Naive B cell (primary cell): ENCODE data around the gene NCAM1. TPM values are rescaled to one million over a fixed set of nuclear protein-coding genes. Genes with fewer than 3 reads are reported as not detected.

ENCODE experiments used
- ATAC-seq, 2 donors: fragments of 150-1000 bp; cut with Tn5 transposase; 2 replicates each; pipeline ENCODE4 v1.10.0; 2021; ENCODE audit warnings: low read depth in 2 of 2, mild to moderate bottlenecking in 2 of 2, moderate library complexity in 2 of 2
- DNase-seq: peaks from one replicate; pipeline ENCODE4 v3.0.0; 2022
- H3K27ac Mint-ChIP-seq, 6 donors: one replicate each; pipeline ENCODE4 v1.8.0; 2020 to 2022; ENCODE audit warnings: mild to moderate bottlenecking in 6 of 6, mixed read lengths in 6 of 6, moderate library complexity in 5 of 6, inconsistent platforms in 2 of 6
- H3K27me3 Mint-ChIP-seq, 3 donors: one replicate each; pipeline ENCODE4 v1.8.0; 2021 to 2022; ENCODE audit warnings: mixed read lengths in 3 of 3, mild to moderate bottlenecking in 1 of 3
- H3K36me3 Mint-ChIP-seq, 2 donors: one replicate each; pipeline ENCODE4 v1.8.0; 2020 to 2022; ENCODE audit warnings: mixed read lengths in 2 of 2, inconsistent platforms in 1 of 2, mild to moderate bottlenecking in 1 of 2
- H3K4me1 Mint-ChIP-seq, 3 donors: one replicate each; pipeline ENCODE4 v1.8.0; 2020 to 2022; ENCODE audit warnings: mixed read lengths in 3 of 3, inconsistent platforms in 1 of 3, mild to moderate bottlenecking in 1 of 3, moderate library complexity in 1 of 3
- H3K4me3 Mint-ChIP-seq, 8 donors: one replicate each; pipeline ENCODE4 v1.8.0; 2020 to 2022; ENCODE audit warnings: mild to moderate bottlenecking in 8 of 8, mixed read lengths in 8 of 8, moderate library complexity in 8 of 8, inconsistent platforms in 2 of 8
- H3K9me3 Mint-ChIP-seq, 7 donors: one replicate each; pipeline ENCODE4 v1.8.0; 2020 to 2022; ENCODE audit warnings: mixed read lengths in 7 of 7, mild to moderate bottlenecking in 5 of 7, inconsistent platforms in 2 of 7, moderate library complexity in 1 of 7
- polyA plus RNA-seq, 6 donors: library from polyadenylated mRNA; unstranded; fragments of 300-500 nt; fragmentation: Illumina TruSeq; gene quantifications; one replicate each; pipeline ENCODE4 v1.2.3, GENCODE V29; 2021; ENCODE audit warnings: low read depth in 6 of 6

The NCAM1 gene
- polyA plus RNA-seq, 6 donors from 2014 or later = 0.05 TPM; not detected in 5

DNA sequence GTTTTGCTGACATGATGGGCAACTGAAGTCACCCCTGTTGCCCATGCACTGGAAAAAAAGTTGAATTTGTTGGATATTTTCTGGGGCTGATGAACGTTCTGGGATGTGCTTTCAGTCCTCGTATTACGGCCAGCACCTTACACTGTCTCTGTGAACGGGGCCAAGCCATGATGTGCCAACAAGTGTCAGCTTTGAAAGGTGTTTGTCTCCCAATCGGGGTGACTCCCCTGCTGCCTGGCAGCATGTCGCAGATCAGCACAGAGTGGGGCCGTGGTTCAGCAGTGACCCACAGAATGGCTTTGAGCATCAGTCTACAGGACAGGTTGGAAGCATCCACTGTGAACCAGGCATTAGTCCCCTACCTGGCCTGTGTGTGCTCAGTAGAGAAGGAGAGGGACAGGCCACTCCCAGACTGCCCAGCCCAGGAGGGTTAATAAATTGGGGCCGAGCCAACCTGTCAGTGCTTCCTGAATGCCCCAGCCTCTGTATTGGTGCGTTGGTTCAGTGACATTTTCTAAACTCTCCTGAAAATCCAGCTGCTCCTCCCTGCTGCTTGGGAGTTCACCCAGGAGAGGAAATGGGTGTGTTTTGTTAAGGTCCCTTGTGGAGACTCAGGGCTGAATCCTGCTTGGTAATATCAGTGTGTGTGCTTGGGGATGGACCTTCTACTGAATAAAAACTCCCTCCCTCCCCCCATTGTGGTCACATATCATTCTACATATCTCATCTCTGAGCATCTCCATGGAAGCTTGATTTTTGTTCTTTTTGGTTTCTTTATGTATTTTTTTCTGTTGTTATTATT is 302.4 kb downstream of the NCAM1 start:
- peak overlapping the region in 1 of 6 donors; percentile 53 for H3K27ac Mint-ChIP-seq
- H3K4me3 Mint-ChIP-seq = no peak overlapping the region
- H3K36me3 Mint-ChIP-seq = no peaks in the 10 kb centered on the region

GRCh38 chr11:113265362-113265761 is 304.1 kb downstream of the NCAM1 start:
- Mint-ChIP-seq H3K9me3 (no peaks in the 10 kb centered on the region), H3K27me3 (peaks cover 14 to 35% (median 31%) of the 10 kb centered on the region in 3 donors), H3K4me1 (peaks cover 0 to 6% (median 4%) of the 10 kb centered on the region in 3 donors), H3K4me3 (no peak overlapping the region), H3K27ac (no peak overlapping the region), H3K36me3 (no peaks in the 10 kb centered on the region)
- ATAC-seq = no peak
- DNase-seq = no peak

More for the DNA sequence above, 302.4 kb downstream of the NCAM1 start:
- no peaks in the 10 kb centered on the region for H3K9me3 Mint-ChIP-seq
- ATAC-seq = no peak
- peaks cover 0 to 6% (median 4%) of the 10 kb centered on the region in 3 donors for H3K4me1 Mint-ChIP-seq
- DNase-seq = no peak
- peaks cover 14 to 28% (median 24%) of the 10 kb centered on the region in 3 donors for H3K27me3 Mint-ChIP-seq

- peaks cover 0 to 4% (median 3%) of the 10 kb centered on the region in 3 donors for H3K4me1 Mint-ChIP-seq
- H3K27me3 Mint-ChIP-seq = peaks cover 14 to 26% (median 25%) of the 10 kb centered on the region in 3 donors
- H3K36me3 Mint-ChIP-seq = no peaks in the 10 kb centered on the region
- no peaks in the 10 kb centered on the region for H3K9me3 Mint-ChIP-seq
- ATAC-seq (no peak), DNase-seq (no peak)
- H3K27ac Mint-ChIP-seq = no peak overlapping the region
- no peak overlapping the region for H3K4me3 Mint-ChIP-seq
Observed at GRCh38 chr11:113267493-113267892, 306.3 kb downstream of the NCAM1 start.

DNA sequence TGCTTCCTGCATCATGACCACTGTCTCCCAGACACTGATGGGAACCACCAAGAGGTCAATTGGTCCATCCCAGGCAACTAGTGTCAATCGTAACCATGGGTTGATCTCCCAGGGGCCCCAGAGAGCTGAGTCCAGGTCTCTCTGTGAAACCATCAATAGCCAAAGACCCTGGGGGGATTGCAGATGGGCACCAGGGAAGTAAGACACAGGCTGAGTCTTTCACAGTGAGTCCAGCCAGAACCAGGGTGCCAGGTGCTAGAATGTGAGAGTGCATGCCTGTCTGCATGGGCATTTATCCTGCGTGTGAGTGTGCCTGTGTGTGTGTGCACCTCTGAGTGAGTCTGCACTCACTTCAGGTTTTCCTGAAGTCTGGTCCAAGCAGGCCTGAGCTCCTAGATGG is 307.9 kb downstream of the NCAM1 start:
- Mint-ChIP-seq H3K27me3 (peaks cover 14 to 26% (median 25%) of the 10 kb centered on the region in 3 donors), H3K27ac (no peak overlapping the region), H3K4me3 (no peak overlapping the region), H3K36me3 (no peaks in the 10 kb centered on the region), H3K4me1 (no peaks in the 10 kb centered on the region), H3K9me3 (no peaks in the 10 kb centered on the region)
- DNase-seq (no peak), ATAC-seq (no peak)

DNA sequence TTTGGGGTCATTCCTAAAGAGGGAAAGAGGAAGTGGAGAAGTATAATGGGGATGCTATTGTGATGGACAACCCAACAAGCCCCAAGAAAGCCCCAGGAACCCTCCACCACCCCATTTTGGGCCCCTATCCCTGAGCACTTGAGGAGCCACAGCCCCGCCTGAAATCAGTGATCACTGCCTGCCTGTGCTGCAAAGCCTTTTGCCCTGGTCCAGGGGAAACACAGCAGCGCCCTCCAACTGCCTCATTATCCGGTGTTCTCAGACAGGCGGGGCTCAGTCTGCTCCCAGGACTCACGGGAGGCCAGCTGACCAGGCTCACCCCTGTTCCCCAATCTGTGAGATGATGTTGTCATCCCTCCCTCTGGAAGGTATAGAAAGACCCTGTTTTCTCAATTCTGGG is 308.4 kb downstream of the NCAM1 start:
- DNase-seq (no peak), ATAC-seq (no peak)
- Mint-ChIP-seq H3K9me3 (no peaks in the 10 kb centered on the region), H3K4me3 (no peak overlapping the region), H3K27me3 (peaks cover 14 to 26% (median 25%) of the 10 kb centered on the region in 3 donors), H3K4me1 (no peaks in the 10 kb centered on the region), H3K36me3 (no peaks in the 10 kb centered on the region), H3K27ac (no peak overlapping the region)

GRCh38 chr11:113270080-113270479 is 308.9 kb downstream of the NCAM1 start:
- no peak overlapping the region for H3K4me3 Mint-ChIP-seq
- H3K4me1 Mint-ChIP-seq = no peaks in the 10 kb centered on the region
- no peaks in the 10 kb centered on the region for H3K9me3 Mint-ChIP-seq

DNA sequence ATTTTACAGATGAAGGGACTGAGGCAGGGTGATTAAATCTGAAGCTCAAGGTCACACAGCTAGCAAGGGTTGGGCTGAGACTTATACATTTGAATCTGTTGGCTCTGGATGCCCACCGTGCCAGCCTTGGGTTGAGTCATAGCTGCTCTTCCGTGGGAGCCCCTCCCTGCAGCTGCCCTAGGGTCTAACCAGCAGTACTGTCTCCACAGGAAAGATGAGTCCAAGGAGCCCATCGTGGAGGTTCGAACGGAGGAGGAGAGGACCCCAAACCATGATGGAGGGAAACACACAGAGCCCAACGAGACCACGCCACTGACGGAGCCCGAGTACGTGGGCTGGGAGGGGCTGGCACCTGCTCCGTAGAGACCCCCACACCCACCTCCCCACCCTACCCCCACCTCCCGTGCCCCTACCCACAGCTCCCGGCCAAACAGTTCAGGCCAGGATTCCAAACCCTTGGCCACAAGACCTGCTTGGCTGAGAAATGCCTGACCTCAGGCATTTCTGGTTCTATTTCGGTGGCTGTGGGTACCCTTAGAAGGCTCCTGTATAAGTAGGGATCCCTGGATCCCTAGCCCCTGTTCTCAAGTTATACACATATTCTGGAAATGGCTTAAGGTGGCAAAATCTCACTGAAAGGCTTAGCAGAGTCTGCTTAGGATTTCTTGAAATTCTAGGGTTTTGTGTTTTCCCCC is 310.5 kb downstream of the NCAM1 start:
- ATAC-seq = no peak
- no peak for DNase-seq
- Mint-ChIP-seq H3K4me3 (no peak overlapping the region), H3K9me3 (no peaks in the 10 kb centered on the region), H3K27ac (no peak overlapping the region), H3K4me1 (no peaks in the 10 kb centered on the region), H3K36me3 (no peaks in the 10 kb centered on the region), H3K27me3 (peaks cover 6 to 21% (median 17%) of the 10 kb centered on the region in 3 donors)

More at GRCh38 chr11:113270080-113270479, 308.9 kb downstream of the NCAM1 start:
- no peak for ATAC-seq
- peak overlapping the region in 1 of 6 donors; percentile 84 for H3K27ac Mint-ChIP-seq
- H3K27me3 Mint-ChIP-seq = peaks cover 13 to 26% (median 25%) of the 10 kb centered on the region in 3 donors
- no peak for DNase-seq
- H3K36me3 Mint-ChIP-seq = no peaks in the 10 kb centered on the region

- Mint-ChIP-seq H3K4me1 (no peaks in the 10 kb centered on the region), H3K36me3 (no peaks in the 10 kb centered on the region), H3K4me3 (no peak overlapping the region), H3K27me3 (peaks cover under 1 to 15% (median 11%) of the 10 kb centered on the region in 3 donors), H3K9me3 (no peaks in the 10 kb centered on the region), H3K27ac (no peak overlapping the region)
- DNase-seq (no peak), ATAC-seq (no peak)
Observed at GRCh38 chr11:113272281-113272680, 311.1 kb downstream of the NCAM1 start.

DNA sequence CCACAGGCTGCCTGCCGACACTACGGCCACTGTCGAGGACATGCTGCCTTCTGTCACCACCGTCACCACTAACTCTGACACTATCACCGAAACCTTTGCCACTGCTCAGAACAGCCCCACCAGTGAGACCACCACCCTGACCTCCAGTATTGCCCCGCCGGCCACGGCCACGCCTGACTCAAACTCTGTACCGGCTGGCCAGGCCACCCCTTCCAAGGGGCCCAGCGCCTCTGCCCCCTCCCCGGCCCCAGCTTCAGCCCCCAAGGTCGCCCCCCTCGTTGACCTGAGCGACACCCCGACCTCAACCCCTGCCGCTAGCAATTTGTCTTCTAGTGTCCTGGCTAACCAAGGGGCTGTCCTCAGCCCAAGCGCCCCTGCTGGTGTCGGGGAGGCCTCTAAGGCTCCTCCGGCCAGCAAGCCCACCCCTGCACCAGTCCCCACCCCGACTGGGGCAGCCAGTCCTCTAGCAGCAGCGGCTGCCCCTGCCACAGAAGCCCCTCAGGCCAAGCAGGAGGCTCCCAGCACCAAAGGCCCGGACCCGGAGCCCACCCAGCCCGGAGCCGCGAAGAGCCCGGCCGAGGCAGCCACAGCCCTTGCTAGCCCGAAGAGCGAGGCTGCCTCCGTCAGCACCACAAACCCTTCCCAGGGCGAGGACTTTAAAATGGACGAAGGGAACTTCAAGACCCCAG is 311.9 kb downstream of the NCAM1 start:
- no peaks in the 10 kb centered on the region for H3K4me1 Mint-ChIP-seq
- peaks cover 0 to 11% (median 8%) of the 10 kb centered on the region in 3 donors for H3K27me3 Mint-ChIP-seq
- H3K9me3 Mint-ChIP-seq = no peaks in the 10 kb centered on the region
- no peak overlapping the region for H3K27ac Mint-ChIP-seq
- no peak overlapping the region for H3K4me3 Mint-ChIP-seq
- H3K36me3 Mint-ChIP-seq = peaks cover 0 to under 1% of the 10 kb centered on the region in 2 donors
- DNase-seq (no peak), ATAC-seq (no peak)

DNA sequence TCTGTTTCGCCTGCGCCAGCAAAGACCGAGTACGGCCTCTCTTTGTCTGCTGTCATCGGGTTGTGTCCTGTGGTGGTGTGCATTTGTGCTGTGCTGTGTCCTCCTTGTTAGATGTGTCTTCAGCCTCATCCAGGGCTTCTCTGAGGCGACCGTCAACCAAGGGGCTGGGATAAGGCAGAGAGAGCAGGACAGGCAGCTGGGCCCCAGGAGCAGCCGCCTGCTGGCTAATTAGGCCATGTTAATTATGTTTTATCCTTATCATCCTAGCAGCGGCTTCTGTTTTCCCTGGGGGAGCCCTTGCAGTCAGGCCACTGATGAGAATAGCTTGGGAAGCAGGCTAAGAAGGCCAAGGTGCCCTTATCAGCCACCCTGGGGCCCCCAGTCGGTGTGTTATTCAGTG is 312.5 kb downstream of the NCAM1 start:
- H3K4me3 Mint-ChIP-seq = no peak overlapping the region

GRCh38 chr11:113274713-113275582 is 313.7 kb downstream of the NCAM1 start:
- H3K27me3 Mint-ChIP-seq = peaks cover 0 to 5% (median 5%) of the 10 kb centered on the region in 3 donors
- DNase-seq = no peak
- no peaks in the 10 kb centered on the region for H3K4me1 Mint-ChIP-seq
- no peak for ATAC-seq
- H3K9me3 Mint-ChIP-seq = no peaks in the 10 kb centered on the region
- no peak overlapping the region for H3K4me3 Mint-ChIP-seq
- H3K27ac Mint-ChIP-seq = no peak overlapping the region
- peaks cover 0 to 5% of the 10 kb centered on the region in 2 donors for H3K36me3 Mint-ChIP-seq

More for the DNA sequence above, 312.5 kb downstream of the NCAM1 start:
- ATAC-seq (no peak), DNase-seq (no peak)
- H3K27ac Mint-ChIP-seq = no peak overlapping the region
- peaks cover 0 to 5% of the 10 kb centered on the region in 2 donors for H3K36me3 Mint-ChIP-seq
- no peaks in the 10 kb centered on the region for H3K9me3 Mint-ChIP-seq
- no peaks in the 10 kb centered on the region for H3K4me1 Mint-ChIP-seq
- H3K27me3 Mint-ChIP-seq = peaks cover 0 to 8% (median 8%) of the 10 kb centered on the region in 3 donors

- Mint-ChIP-seq H3K9me3 (no peaks in the 10 kb centered on the region), H3K4me1 (no peaks in the 10 kb centered on the region), H3K36me3 (peaks cover 0 to 5% of the 10 kb centered on the region in 2 donors), H3K27ac (no peak overlapping the region), H3K27me3 (no peaks in the 10 kb centered on the region), H3K4me3 (no peak overlapping the region)
- ATAC-seq = no peak
- DNase-seq = no peak
Observed at GRCh38 chr11:113275602-113276001, 314.4 kb downstream of the NCAM1 start.

DNA sequence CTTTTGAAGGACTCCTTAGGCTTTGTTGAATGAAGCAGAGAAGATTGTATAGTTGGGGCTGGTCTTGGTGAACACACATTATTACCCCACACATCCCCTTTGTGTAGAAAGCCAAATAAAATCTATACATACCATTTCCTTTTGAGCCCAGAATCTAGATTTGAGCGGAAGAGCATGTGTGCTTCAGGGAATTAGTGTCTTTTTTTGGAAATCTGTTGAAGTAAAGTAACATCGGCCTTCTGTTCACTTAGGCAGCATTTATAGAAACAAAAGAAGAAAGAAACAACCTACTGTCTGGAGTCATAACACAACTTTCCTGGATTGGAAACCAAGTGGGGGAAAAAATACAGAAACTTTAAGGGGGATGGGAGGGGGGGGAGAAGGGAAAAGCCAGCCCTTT is 315.2 kb downstream of the NCAM1 start:
- no peak overlapping the region for H3K4me3 Mint-ChIP-seq
- H3K9me3 Mint-ChIP-seq = no peaks in the 10 kb centered on the region
- no peaks in the 10 kb centered on the region for H3K4me1 Mint-ChIP-seq
- no peak overlapping the region for H3K27ac Mint-ChIP-seq
- DNase-seq (no peak), ATAC-seq (no peak)
- H3K36me3 Mint-ChIP-seq = peaks cover 0 to 5% of the 10 kb centered on the region in 2 donors
- no peaks in the 10 kb centered on the region for H3K27me3 Mint-ChIP-seq
